GM19023 (cell line): ENCODE results near the gene ZNF445.
"Not testable (repeated sequence)": the region's sequence is repeated elsewhere in the genome, so short reads cannot be mapped to it uniquely, and the experiment has no call there.

Source experiments
- ATAC-seq: cut with Tn5 transposase; IDR thresholded peaks from one replicate; pipeline ENCODE4 v1.9.1; 2021; ENCODE audit warnings: mild to moderate bottlenecking, moderate library complexity; ENCODE audit not compliant: unreplicated experiment

The ZNF445 gene

DNA sequence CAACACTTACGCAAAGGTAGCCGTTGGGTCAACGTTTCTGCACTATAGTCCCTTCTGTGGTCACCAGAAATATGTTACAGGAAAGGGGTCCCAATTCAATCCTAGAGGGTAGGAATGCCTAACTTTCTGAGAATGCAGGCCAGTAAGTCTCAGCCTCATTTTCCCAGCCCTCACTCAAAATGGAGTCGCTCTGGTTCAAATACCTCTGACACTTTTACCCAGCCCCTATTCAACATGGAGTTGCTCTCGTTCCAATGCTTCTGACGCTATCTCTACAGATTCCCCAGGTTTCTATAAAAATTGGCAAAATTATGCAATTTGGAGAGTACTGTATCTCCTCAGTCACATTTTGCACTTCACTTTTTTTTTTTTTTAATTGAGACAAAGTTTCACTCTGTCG is 39.7 kb downstream of the ZNF445 start:
- no peak for ATAC-seq

DNA sequence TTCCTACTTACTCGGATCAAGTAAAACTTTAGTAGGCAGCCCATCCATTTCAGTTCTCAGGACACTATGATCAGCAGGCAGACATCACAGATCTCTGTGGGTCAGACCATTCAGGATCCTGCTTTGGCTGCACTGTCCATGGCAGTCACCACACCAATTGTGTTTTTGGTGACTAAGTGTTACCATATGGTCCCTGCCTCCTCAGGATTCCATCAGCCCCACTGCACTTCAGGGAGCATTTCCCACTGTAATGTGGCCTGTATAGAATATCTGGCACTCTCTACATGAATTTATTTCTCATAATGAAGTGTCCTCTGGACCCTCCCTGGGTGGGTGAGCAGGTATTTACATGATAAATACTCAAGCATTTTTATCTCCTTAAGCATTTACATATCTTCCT is 41.3 kb downstream of the ZNF445 start:
- no peak for ATAC-seq

DNA sequence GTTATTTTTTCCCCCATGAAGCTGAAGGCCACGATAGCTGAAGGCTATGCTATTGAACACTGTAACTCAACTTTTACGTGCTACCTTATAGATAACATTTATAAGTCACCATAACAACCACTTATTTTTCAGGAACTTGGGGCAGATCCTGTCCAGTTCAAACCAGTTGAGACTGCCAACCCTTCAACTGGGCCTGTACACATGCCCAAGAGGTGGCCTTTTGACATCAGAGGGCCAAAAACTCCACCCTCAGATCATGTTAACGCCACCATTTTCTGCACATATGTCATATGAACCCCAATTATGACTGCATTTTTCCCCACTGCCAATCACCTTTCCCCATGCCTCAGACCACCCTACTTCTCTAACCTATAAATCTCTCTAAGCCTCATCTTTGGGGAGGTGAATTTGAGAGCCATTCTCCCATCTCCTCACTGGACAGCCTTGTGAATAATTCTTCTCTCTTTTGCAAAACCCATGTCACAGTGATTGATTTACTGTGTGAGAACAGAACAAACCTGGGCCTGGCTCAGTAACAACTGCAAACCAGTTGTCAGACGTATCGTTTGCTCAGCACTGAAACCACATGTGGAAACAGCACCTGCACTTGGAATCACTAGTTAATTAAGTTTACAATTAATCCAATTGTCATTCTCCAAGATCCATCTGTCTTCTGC is 42.5 kb downstream of the ZNF445 start:
- no peak for ATAC-seq

- ATAC-seq, result no peak
These were observed 47.0 kb downstream of the ZNF445 start for GRCh38 chr3:44430466-44430865.

- ATAC-seq, result no peak
These were observed 48.0 kb downstream of the ZNF445 start for GRCh38 chr3:44429459-44429858.

DNA sequence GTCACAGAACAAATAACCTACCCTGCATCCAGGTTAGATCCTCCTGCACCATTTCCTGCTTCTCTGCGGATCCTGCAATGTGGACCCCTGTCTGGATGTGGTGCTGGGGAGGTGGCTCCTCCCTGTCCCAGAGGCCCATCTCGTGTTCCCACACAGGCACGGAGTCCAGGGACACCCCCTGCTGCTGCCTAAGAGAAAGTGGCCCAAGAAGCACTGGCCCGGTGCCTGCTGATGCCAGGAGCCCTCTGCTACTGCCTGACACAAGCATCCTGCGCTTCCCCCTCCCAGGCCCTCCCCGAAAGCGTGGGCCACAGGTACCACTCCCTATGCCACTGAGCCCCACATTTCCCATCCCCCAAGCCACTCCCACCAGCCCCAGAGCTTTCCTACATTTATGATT is 48.6 kb downstream of the ZNF445 start:
- ATAC-seq, result no peak

DNA sequence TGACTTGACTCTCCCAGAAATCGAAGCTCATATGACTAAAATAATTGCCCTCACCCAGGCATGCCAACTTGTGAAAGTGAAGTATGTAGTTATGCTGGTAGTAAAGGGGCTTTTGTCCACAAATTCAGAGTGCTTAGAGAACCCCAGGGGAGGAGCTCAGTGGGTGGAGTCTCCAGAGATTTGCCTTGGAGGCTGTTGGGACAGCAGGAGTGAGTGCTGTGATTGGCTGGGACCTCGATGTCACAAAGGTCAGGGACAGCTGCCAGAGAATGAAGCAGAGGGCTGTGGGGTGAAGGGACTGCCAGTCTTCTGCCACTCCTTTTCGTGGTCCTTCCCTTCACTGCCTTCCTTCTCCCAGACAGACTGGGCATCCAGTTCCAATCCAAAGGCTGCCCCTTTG is 49.8 kb downstream of the ZNF445 start:
- no peak for ATAC-seq

DNA sequence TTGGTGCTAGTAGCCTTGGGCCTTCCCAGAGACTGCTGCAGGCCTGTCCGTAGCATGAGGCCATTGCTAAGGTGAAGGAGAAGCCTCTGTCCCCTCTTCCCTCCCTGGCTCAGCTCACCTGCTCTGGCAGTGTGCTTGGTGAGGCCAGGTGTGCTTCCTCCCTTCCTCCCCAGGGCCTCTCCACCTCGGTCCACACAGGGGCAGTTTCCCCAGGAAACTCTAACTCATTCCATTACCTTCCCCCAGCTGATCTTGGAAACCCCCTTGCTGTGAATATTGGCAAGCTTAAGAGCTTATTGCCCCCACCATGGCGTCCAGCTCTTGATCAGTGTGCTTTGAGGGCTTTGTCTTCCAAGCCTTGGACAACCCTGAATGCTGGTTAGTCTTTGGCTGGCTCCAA is 52.7 kb downstream of the ZNF445 start:
- no peak for ATAC-seq

DNA sequence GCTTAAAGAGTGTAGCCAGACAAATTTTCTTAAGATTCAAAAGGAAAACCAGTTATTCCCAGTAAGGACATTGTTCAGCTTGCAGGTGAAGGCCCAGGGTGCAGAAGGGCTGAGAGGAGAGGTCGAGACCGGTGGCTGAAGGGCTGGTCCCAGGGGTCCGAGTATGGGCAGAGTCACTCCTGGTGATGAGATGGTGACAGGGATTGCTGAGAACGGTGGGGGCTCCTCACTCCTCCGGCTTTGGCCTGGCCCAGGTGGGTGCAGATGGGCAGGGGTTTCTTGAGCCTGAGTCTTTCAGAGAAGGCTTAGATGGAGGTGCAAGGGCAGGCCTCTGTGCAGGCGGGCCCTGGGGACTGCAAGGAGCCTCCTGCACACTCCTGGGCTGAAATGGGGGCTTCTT is 56.2 kb downstream of the ZNF445 start:
- no peak for ATAC-seq

DNA sequence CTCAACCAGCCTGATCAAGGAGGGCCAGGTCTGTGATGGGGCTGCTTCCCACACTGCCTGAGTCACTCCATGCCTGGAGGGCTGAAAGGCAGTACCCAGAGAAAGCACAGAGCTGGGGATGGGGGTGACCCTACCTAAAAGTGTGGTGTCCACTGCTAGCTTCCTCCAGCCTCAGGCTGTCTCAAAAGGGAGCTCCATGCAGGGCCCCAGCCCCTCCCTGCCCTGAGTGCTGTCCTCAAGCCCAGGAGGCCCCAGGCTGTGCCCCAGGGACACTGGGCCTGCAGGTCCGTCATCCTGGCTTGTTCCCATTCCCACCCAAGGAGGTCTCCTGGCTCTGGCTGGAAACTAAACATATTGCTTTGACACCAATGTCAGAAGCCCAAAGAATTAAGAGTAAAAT is 56.8 kb downstream of the ZNF445 start:
- ATAC-seq, result no peak

- ATAC-seq, result no peak
These were observed 57.4 kb downstream of the ZNF445 start for GRCh38 chr3:44419923-44420650.

GRCh38 chr3:44419116-44419922 is 58.2 kb downstream of the ZNF445 start:
- no peak for ATAC-seq

DNA sequence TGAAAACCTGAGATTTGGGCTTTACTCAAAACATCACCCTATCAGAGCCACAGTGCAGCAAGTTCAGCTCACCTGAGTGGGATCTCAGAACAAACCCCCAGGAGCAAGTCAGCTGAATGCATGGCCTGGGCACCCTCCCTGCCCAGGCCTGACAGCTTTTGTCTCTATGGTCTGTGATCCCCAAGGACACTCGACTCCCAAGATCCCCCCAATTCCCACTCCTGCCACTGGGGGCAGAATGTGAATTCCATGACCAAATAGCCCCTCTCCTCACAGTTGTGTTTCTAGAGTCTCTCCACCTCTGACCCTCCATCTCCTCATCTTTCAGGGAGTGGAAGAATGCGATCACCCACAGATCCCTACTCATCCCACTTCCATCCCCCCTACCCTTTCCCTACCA is 58.9 kb downstream of the ZNF445 start:
- no peak for ATAC-seq

GRCh38 chr3:44418118-44418517 is 59.4 kb downstream of the ZNF445 start:
- ATAC-seq, result not testable (repeated sequence)

GRCh38 chr3:44416031-44417030 is 61.1 kb downstream of the ZNF445 start:
- no peak for ATAC-seq

DNA sequence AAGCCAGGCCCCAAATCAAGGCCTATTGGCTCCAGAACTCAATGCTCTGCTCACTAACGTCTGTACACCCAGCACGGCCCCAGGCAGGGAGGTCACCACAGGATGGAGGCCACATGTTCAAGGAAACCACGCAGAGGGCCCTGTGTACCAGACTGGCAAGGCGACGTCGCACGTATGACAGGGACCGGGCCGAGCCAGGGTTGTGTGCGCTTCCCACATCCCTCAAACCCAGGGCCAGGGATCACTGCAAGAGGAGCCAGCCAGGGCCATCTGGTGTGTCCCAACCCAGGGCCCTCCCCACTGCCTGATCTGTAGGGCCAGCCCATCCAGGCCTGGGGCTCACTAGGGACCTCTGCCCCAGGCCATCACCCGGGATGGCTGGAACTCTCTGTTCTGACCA is 62.0 kb downstream of the ZNF445 start:
- ATAC-seq, result no peak

DNA sequence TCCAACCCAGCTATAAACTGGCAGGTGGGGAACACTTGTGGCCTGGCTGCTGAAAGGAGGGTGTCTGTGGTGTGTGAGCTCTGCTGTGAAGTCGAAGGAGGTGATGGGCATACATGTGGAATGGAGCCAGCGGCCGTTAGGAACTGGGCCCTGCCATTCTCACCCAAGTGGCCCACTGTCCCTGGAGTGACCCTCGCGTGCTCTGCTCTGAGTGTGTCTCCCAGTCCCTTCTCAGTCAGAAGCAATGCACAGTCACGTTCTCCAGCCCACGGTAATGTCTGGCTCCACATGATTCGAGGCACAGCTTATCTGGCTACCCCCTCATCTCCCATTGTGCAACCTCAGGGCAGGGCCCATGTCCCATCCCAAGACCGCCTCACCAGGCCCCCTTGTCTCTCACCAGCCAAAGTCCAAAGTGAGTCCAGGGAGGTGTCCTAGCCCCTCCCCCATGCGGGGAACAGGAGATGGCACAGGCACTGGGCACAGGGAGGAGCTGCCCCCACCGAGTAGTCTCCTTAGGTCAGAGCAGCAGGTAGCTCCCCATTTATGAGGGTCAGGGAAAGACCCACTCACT is 62.9 kb downstream of the ZNF445 start:
- ATAC-seq, result no peak

DNA sequence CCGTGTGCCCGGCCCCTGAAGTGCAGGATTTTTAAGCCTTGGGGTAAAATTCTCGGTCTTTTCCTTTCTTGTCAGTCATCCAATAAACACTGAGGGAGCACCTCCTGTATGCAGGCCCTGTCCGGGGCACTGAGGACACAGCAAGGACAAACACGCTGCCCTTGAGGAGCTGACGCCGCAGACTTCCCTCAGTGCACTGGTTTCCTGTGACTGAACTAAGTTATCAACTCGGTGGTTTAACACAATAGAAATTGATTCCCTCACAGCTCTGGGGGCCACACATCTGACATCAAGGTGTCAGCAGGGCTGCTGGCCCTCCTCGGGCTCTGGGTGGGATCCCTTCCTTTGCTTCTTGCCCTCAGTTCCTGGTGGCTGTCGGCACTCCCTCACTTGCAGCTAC is 65.1 kb downstream of the ZNF445 start:
- ATAC-seq, result no peak

DNA sequence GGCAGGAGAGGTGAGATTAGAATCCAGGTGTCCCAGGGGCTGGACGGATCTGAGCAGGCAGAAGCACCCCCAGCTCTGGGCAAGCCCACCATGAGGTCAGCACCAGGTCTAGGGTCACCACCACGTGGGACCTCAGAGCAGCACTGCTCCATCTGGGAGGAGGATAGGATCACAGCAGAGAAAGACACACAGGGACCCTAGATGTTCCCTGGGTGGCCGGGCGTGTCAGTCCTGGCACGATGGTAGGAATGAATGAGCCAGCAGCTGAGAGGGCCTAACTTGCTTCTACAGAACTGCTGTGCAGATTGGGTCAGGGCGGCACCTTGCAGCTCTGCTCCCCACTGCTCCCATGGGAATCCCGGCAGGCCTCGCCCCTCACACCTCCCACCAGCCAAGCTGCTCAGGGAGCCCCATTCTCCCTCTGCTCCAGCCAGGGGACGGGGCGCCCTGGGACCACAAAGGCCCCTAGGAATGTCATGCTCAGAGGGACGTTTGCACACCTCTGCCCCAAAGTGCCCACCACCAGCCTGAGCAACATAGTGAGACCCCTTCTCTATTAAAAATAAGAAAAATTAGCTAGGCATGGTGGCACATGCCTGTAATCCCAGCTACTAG is 66.3 kb downstream of the ZNF445 start:
- no peak for ATAC-seq
